GM12878 (cell line): Measurements from ENCODE around the gene GTPBP6. TPM values are rescaled to one million over a fixed set of nuclear protein-coding genes. Genes with fewer than 3 reads are reported as not detected.

Experiments
- CBX5 ChIP-seq: sonication (generic); IDR thresholded peaks from 2 replicates; pipeline ENCODE4 v1.6.1; 2016; ENCODE audit warnings: low read depth, moderate library complexity, mild to moderate bottlenecking, inconsistent platforms
- CHD1 ChIP-seq: IDR thresholded peaks from 2 replicates; pipeline ENCODE4 v1.6.1; 2012; ENCODE audit warnings: low read depth, low read length, improper control_type of control experiment
- ELK1 ChIP-seq: IDR thresholded peaks from 2 replicates; pipeline ENCODE4 v1.6.1; 2012; ENCODE audit warnings: low read depth, low read length, improper control_type of control experiment
- ETV6 ChIP-seq, 2 experiments: fragments of 450-650 bp in 1 of 2; IDR thresholded peaks in 1 of 2; conservative IDR thresholded peaks in 1 of 2; 2 replicates each; pipeline ENCODE4 v1.6.1; 2014; ENCODE audit warnings: antibody characterized with exemption in 1 of 2, borderline replicate concordance in 1 of 2, low read depth in 1 of 2, mild to moderate bottlenecking in 1 of 2, moderate library complexity in 1 of 2
- FOXM1 ChIP-seq: IDR thresholded peaks from 2 replicates; pipeline ENCODE4 v1.6.1; 2012; ENCODE audit warnings: low read depth, mild to moderate bottlenecking, inconsistent platforms, low read length, moderate library complexity
- HDGF ChIP-seq: fragments of 450-650 bp; IDR thresholded peaks from 2 replicates; pipeline ENCODE4 v1.6.1; 2016; ENCODE audit warnings: antibody characterized with exemption
- LARP7 ChIP-seq: fragments of 450-650 bp; IDR thresholded peaks from 2 replicates; pipeline ENCODE4 v1.6.1; 2017; ENCODE audit warnings: mild to moderate bottlenecking
- NBN ChIP-seq: fragments of 450-650 bp; IDR thresholded peaks from 2 replicates; pipeline ENCODE4 v1.6.1; 2016
- POLR2AphosphoS5 ChIP-seq: IDR thresholded peaks from 2 replicates; pipeline ENCODE4 v1.6.1; 2011; ENCODE audit warnings: mild to moderate bottlenecking, low read length, inconsistent platforms
- POU2F2 ChIP-seq: IDR thresholded peaks from 3 replicates; pipeline ENCODE4 v1.6.1; 2011; ENCODE audit warnings: low read depth, mild to moderate bottlenecking, low read length, borderline replicate concordance
- RBBP5 ChIP-seq: fragments of 200-600 bp; sonication (generic); conservative IDR thresholded peaks from 2 replicates; pipeline ENCODE4 v1.6.1; 2016
- SIN3A ChIP-seq: IDR thresholded peaks from 2 replicates; pipeline ENCODE4 v1.6.1; 2012; ENCODE audit warnings: low read depth, low read length, improper control_type of control experiment
- SIX5 ChIP-seq: IDR thresholded peaks from 2 replicates; pipeline ENCODE4 v1.6.1; 2011; ENCODE audit warnings: mild to moderate bottlenecking, low read depth, low read length, moderate library complexity; ENCODE audit not compliant: severe bottlenecking
- SMAD5 ChIP-seq: IDR thresholded peaks from 2 replicates; pipeline ENCODE4 v1.6.1; 2016; ENCODE audit warnings: antibody characterized with exemption, low read depth
- SRF ChIP-seq, 2 experiments: IDR thresholded peaks; 2 replicates each; pipeline ENCODE4 v1.6.1; 2011; ENCODE audit warnings: low read depth in 2 of 2, low read length in 2 of 2, mild to moderate bottlenecking in 1 of 2, moderate library complexity in 1 of 2
- SUZ12 ChIP-seq: fragments of 200-600 bp; sonication (generic); IDR thresholded peaks from one replicate; pipeline ENCODE4 v1.6.1; 2018; ENCODE audit warnings: antibody characterized with exemption, mild to moderate bottlenecking; ENCODE audit not compliant: unreplicated experiment
- ZNF207 ChIP-seq: fragments of 450-650 bp; IDR thresholded peaks from 2 replicates; pipeline ENCODE4 v1.6.1; 2014; ENCODE audit warnings: antibody characterized with exemption, mild to moderate bottlenecking, borderline replicate concordance
- ZNF384 ChIP-seq: IDR thresholded peaks from 2 replicates; pipeline ENCODE4 v1.6.1; 2012; ENCODE audit warnings: low read depth, mild to moderate bottlenecking, low read length, improper control_type of control experiment, borderline replicate concordance
- polyA plus RNA-seq, 11 experiments: library from polyadenylated mRNA; depleted of rRNA in 4 of 11; unstranded in 6 of 11; stranded (reverse) in 5 of 11; fragments of >200 nt; fragmentation: Nextera tagmentation in 4 of 11; fragmentation: Illumina TruSeq in 1 of 11; extraction: Ambion mirVana in 4 of 11; extraction: Trizol in 1 of 11; gene quantifications; 1 replicate in 1 of 11; 2 replicates in 10 of 11; pipeline versions ENCODE4 v1.2.1 to v1.2.3, GENCODE V29; 2011 to 2016; ENCODE audit warnings: inconsistent platforms in 2 of 11, missing spikeins in 2 of 11, low read depth in 1 of 11
- total RNA-seq, 4 experiments: library from RNA; depleted of rRNA in 3 of 4; stranded (reverse); fragments of >200 nt in 3 of 4; fragmentation: Illumina TruSeq in 1 of 4; extraction: Trizol in 1 of 4; gene quantifications; 2 replicates each; pipeline versions ENCODE4 v1.2.1 to v1.2.3, GENCODE V29; 2013 to 2021
- TF ChIP-seq, protein P1 (sequence below): fragments of 450-650 bp; formaldehyde crosslinking; IDR thresholded peaks from 2 replicates; pipeline ENCODE4 v1.4.0; 2020; ENCODE audit warnings: mild to moderate bottlenecking, moderate library complexity
- TF ChIP-seq, protein P2 (sequence below): fragments of 450-650 bp; IDR thresholded peaks from 2 replicates; pipeline ENCODE4 v1.6.1; 2016; ENCODE audit warnings: mild to moderate bottlenecking
- TF ChIP-seq, protein P3 (sequence below): IDR thresholded peaks from 2 replicates; pipeline ENCODE4 v1.6.1; 2012; ENCODE audit warnings: low read depth, low read length, improper control_type of control experiment

The GTPBP6 gene
- total and polyA plus RNA-seq, 10 of the 15 experiments (the other 5 are each of a cell fraction or from before 2014, with no cell fraction given) = 0.31 to 71.0 (median 21.1) TPM

DNA sequence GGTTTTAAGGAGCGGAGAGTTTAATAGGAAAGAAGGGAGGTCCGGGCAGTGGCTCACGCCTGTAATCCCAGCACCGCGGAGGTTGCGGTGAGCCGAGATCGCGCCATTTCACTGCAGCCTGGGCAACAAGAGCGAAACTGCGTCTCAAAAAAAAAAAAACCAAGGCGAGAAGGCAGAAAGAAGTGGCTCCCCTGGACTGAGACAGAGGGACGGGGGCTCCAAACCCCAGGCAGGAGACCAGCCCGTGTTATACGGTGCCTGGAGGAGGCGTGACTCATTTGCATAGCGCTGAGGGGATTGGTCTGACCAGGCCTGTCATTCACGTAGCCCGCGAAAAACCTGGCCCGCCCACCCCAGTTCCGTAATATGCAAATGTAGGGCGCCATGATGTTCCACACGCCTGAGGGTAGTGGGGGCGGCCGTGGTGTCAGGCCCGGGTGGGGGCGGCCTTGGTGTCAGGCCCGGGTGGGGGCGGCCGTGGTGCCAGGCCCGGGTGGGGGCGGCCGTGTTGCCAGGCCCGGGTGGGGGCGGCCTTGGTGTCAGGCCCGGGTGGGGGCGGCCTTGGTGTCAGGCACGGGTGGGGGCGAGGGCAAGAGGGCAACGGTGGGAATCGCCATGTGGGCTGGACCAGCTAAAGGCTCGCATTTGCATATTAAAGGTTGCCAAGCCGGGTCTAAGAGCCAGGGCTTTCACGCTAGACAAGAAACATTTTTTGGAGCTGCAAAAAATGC, 35.3 kb downstream of the GTPBP6 start (continued):
- TF ChIP-seq, protein P1, sequence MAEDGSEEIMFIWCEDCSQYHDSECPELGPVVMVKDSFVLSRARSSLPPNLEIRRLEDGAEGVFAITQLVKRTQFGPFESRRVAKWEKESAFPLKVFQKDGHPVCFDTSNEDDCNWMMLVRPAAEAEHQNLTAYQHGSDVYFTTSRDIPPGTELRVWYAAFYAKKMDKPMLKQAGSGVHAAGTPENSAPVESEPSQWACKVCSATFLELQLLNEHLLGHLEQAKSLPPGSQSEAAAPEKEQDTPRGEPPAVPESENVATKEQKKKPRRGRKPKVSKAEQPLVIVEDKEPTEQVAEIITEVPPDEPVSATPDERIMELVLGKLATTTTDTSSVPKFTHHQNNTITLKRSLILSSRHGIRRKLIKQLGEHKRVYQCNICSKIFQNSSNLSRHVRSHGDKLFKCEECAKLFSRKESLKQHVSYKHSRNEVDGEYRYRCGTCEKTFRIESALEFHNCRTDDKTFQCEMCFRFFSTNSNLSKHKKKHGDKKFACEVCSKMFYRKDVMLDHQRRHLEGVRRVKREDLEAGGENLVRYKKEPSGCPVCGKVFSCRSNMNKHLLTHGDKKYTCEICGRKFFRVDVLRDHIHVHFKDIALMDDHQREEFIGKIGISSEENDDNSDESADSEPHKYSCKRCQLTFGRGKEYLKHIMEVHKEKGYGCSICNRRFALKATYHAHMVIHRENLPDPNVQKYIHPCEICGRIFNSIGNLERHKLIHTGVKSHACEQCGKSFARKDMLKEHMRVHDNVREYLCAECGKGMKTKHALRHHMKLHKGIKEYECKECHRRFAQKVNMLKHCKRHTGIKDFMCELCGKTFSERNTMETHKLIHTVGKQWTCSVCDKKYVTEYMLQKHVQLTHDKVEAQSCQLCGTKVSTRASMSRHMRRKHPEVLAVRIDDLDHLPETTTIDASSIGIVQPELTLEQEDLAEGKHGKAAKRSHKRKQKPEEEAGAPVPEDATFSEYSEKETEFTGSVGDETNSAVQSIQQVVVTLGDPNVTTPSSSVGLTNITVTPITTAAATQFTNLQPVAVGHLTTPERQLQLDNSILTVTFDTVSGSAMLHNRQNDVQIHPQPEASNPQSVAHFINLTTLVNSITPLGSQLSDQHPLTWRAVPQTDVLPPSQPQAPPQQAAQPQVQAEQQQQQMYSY = no peak
- no peak for TF ChIP-seq LARP7
- TF ChIP-seq ZNF384 = peak; percentile 74
- TF ChIP-seq POLR2AphosphoS5 = peak; percentile 45; the same call in 1 of the 2 replicates
- peak; percentile 87 for TF ChIP-seq HDGF
- no peak for TF ChIP-seq SIN3A
- no peak for TF ChIP-seq SIX5
- TF ChIP-seq ETV6 (conservative IDR thresholded peaks at IDR 0.05 in 1 of 2, IDR thresholded peaks at IDR 0.05 in 1 of 2; ENCODE audit: borderline replicate concordance in 1 of 2, low read depth in 1 of 2) = no peak
- TF ChIP-seq, protein P2, sequence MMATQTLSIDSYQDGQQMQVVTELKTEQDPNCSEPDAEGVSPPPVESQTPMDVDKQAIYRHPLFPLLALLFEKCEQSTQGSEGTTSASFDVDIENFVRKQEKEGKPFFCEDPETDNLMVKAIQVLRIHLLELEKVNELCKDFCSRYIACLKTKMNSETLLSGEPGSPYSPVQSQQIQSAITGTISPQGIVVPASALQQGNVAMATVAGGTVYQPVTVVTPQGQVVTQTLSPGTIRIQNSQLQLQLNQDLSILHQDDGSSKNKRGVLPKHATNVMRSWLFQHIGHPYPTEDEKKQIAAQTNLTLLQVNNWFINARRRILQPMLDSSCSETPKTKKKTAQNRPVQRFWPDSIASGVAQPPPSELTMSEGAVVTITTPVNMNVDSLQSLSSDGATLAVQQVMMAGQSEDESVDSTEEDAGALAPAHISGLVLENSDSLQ = peak; percentile 98
- TF ChIP-seq SRF (IDR thresholded peaks at IDR 0.05; ENCODE audit: low read depth in 2 of 2, low read length in 2 of 2) = no peak
- TF ChIP-seq, protein P3, sequence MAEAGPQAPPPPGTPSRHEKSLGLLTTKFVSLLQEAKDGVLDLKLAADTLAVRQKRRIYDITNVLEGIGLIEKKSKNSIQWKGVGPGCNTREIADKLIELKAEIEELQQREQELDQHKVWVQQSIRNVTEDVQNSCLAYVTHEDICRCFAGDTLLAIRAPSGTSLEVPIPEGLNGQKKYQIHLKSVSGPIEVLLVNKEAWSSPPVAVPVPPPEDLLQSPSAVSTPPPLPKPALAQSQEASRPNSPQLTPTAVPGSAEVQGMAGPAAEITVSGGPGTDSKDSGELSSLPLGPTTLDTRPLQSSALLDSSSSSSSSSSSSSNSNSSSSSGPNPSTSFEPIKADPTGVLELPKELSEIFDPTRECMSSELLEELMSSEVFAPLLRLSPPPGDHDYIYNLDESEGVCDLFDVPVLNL = peak; percentile 83
- no peak for TF ChIP-seq CBX5
- no peak for TF ChIP-seq CHD1
- no peak for TF ChIP-seq FOXM1
- no peak for TF ChIP-seq SMAD5
- no peak for TF ChIP-seq ELK1
- peak; percentile 62 for TF ChIP-seq NBN
- TF ChIP-seq ZNF207 = no peak; the same call in 1 of the 2 replicates
- no peak for TF ChIP-seq SUZ12
- peak; percentile 95; the same call in 2 of the 3 replicates for TF ChIP-seq POU2F2
- no peak for TF ChIP-seq RBBP5
